HG02678 (cell line): ENCODE results near the gene GPR15LG.

Experiments
- ATAC-seq: cut with Tn5 transposase; IDR thresholded peaks from one replicate; pipeline ENCODE4 v1.9.1; 2021; ENCODE audit warnings: mild to moderate bottlenecking, moderate library complexity; ENCODE audit not compliant: unreplicated experiment

Gene GPR15LG

GRCh38 chr10:84193327-84193726 is 19.7 kb downstream of the GPR15LG start:
- no peak for ATAC-seq

GRCh38 chr10:84193846-84194423 is 20.3 kb downstream of the GPR15LG start:
- no peak for ATAC-seq

GRCh38 chr10:84194424-84195043 is 20.9 kb downstream of the GPR15LG start, which contains the start of gene CDHR1:
CDHR1 (plus strand) TSS chr10:84194537; CDS start chr10:84194761, 224 bp downstream.
- peak; percentile 81 for ATAC-seq

GRCh38 chr10:84195044-84195830 is 21.6 kb downstream of the GPR15LG start:
- no peak for ATAC-seq

- ATAC-seq: no peak
Observed at GRCh38 chr10:84196083-84196482, 22.5 kb downstream of the GPR15LG start.

- ATAC-seq: no peak
Observed at GRCh38 chr10:84196941-84197340, 23.3 kb downstream of the GPR15LG start.

GRCh38 chr10:84197643-84198042 is 24.0 kb downstream of the GPR15LG start:
- no peak for ATAC-seq

- no peak for ATAC-seq
Observed at GRCh38 chr10:84198206-84198915, 24.8 kb downstream of the GPR15LG start.

GRCh38 chr10:84200537-84201243 is 27.1 kb downstream of the GPR15LG start:
- no peak for ATAC-seq

- ATAC-seq: no peak
Observed at GRCh38 chr10:84201244-84201606, 27.6 kb downstream of the GPR15LG start.

- ATAC-seq: no peak
Observed at GRCh38 chr10:84201682-84202081, 28.1 kb downstream of the GPR15LG start.

GRCh38 chr10:84202349-84202748 is 28.7 kb downstream of the GPR15LG start:
- no peak for ATAC-seq

- ATAC-seq: peak; percentile 59
Observed at GRCh38 chr10:84204122-84204521, 30.5 kb downstream of the GPR15LG start.

- ATAC-seq: no peak
Observed at GRCh38 chr10:84204610-84205009, 31.0 kb downstream of the GPR15LG start.

GRCh38 chr10:84205049-84205852 is 31.6 kb downstream of the GPR15LG start:
- ATAC-seq: peak; percentile 87

- ATAC-seq: no peak
Observed at GRCh38 chr10:84205853-84206525, 32.4 kb downstream of the GPR15LG start.

- ATAC-seq: no peak
Observed at GRCh38 chr10:84208023-84208422, 34.4 kb downstream of the GPR15LG start.

GRCh38 chr10:84211566-84211965 is 38.0 kb downstream of the GPR15LG start:
- ATAC-seq: no peak

- ATAC-seq: no peak
Observed at GRCh38 chr10:84212014-84212413, 38.4 kb downstream of the GPR15LG start.
